K562 (cell line): ENCODE data around the gene KCNH3. TPM values are rescaled to one million over a fixed set of nuclear protein-coding genes. Genes with fewer than 3 reads are reported as not detected.

Experiments
- ATAC-seq: fragments of 200-7000 bp; cut with Tn5 transposase; 3 replicates; pipeline ENCODE4 v1.9.1; 2020; ENCODE audit warnings: moderate library complexity
- BruUV-seq: library from RNA; stranded (reverse); fragments of 400-500 nt; replicated peaks from 2 replicates; lab custom pipeline; 2021; lab: Mats Ljungman, UMichigan
- CTCF ChIA-PET: fragments of 300-600 bp; formaldehyde crosslinking; extraction: SDS; loops from one replicate; lab custom pipeline; 2021; ENCODE audit warnings: low intra/inter-chr PET ratio; lab: Yijun Ruan, JAX
- POLR2A ChIA-PET: fragments of 300-600, 350-650 bp; sonication (Branson Sonifier 250); formaldehyde crosslinking; extraction: SDS; loops from one replicate; lab custom pipeline; 2021; ENCODE audit warnings: antibody characterized with exemption, inconsistent platforms; lab: Yijun Ruan, JAX
- DNase-seq, 4 experiments: peaks; one replicate each; pipeline versions ENCODE4 v3.0.0 to v3.0.0-alpha.2; 2011 to 2018; ENCODE audit warnings: low spot score in 3 of 4, mixed read lengths in 3 of 4; ENCODE audit errors: extremely low read depth in 1 of 4
- FAIRE-seq: peaks from 2 replicates; lab custom pipeline; 2011; peaks lifted over from hg19 to GRCh38; lab: Jason Lieb, UNC
- H2AFZ ChIP-seq: 2 replicates; pipeline ENCODE4 v1.6.0; 2011; ENCODE audit warnings: low read depth, low read length, control low read depth, inconsistent platforms
- H3K27ac ChIP-seq: fragments of 200-600 bp; 3 replicates; pipeline ENCODE4 v1.8.0; 2011; ENCODE audit warnings: low read depth, mild to moderate bottlenecking, control low read depth, inconsistent platforms, low read length, moderate library complexity, mixed read lengths; ENCODE audit errors: extremely low read depth
- H3K27me3 ChIP-seq, 2 experiments: fragments of 300-600 bp in 1 of 2; 2 replicates in 1 of 2; 3 replicates in 1 of 2; pipeline versions ENCODE4 v1.6.0 to v1.8.0; 2011; ENCODE audit warnings: inconsistent platforms in 2 of 2, low read length in 2 of 2, mild to moderate bottlenecking in 1 of 2, mixed read lengths in 1 of 2, moderate library complexity in 1 of 2; ENCODE audit not compliant: control insufficient read depth in 2 of 2, insufficient read depth in 2 of 2
- H3K36me3 ChIP-seq: fragments of 300-600 bp; 3 replicates; pipeline ENCODE4 v1.8.0; 2011; ENCODE audit warnings: mild to moderate bottlenecking, low read length, inconsistent platforms; ENCODE audit not compliant: control insufficient read depth, insufficient read depth
- H3K4me1 ChIP-seq, 2 experiments: fragments of 200-600 bp in 1 of 2; replicated peaks in 1 of 2; 2 replicates in 1 of 2; 3 replicates in 1 of 2; pipeline versions ENCODE4 v1.5.1 to v1.8.0; 2011; ENCODE audit warnings: inconsistent platforms in 2 of 2, low read length in 2 of 2, mild to moderate bottlenecking in 1 of 2, mixed read lengths in 1 of 2, moderate library complexity in 1 of 2; ENCODE audit not compliant: control insufficient read depth in 2 of 2, insufficient read depth in 2 of 2
- H3K4me2 ChIP-seq: 2 replicates; pipeline ENCODE4 v1.6.1; 2011; ENCODE audit warnings: low read length, control low read depth, inconsistent platforms, mixed read lengths; ENCODE audit not compliant: insufficient read depth
- H3K4me3 ChIP-seq: fragments of 200-600 bp; sonication (generic), shearing (Covaris generic); 2 replicates; pipeline ENCODE4 v1.5.1; 2016; ENCODE audit warnings: control low read depth, inconsistent platforms
- H3K79me2 ChIP-seq: fragments of 200-600 bp; 3 replicates; pipeline ENCODE4 v1.8.0; 2011; ENCODE audit warnings: low read length, inconsistent platforms; ENCODE audit not compliant: control insufficient read depth, insufficient read depth
- H3K9ac ChIP-seq, 2 experiments: 2 replicates each; pipeline versions ENCODE4 v1.6.0 to v1.6.1; 2011; ENCODE audit warnings: low read depth in 2 of 2, low read length in 2 of 2, control low read depth in 1 of 2, inconsistent platforms in 1 of 2, mild to moderate bottlenecking in 1 of 2, mixed read lengths in 1 of 2; ENCODE audit not compliant: insufficient read depth in 1 of 2
- H3K9me1 ChIP-seq: one replicate; pipeline ENCODE4 v1.6.0; 2011; ENCODE audit warnings: inconsistent platforms, mild to moderate bottlenecking, low read length, moderate library complexity; ENCODE audit not compliant: control insufficient read depth, insufficient read depth
- H3K9me3 ChIP-seq: replicated peaks from 2 replicates; pipeline ENCODE4 v1.5.1; 2011; ENCODE audit warnings: low read depth, low read length, inconsistent platforms; ENCODE audit not compliant: control insufficient read depth, insufficient read depth
- H4K20me1 ChIP-seq: replicated peaks from 2 replicates; pipeline ENCODE4 v1.6.1; 2011; ENCODE audit warnings: low read length, inconsistent platforms, mixed read lengths; ENCODE audit not compliant: control insufficient read depth, insufficient read depth
- ATF2 ChIP-seq: sonication (generic); formaldehyde crosslinking; IDR thresholded peaks from 2 replicates; pipeline ENCODE4 v1.8.1; 2022; ENCODE audit warnings: missing genetic modification reagents
- ATF3 ChIP-seq, 2 experiments: fragments of 450-650 bp in 1 of 2; sonication (generic) in 1 of 2; formaldehyde crosslinking in 1 of 2; IDR thresholded peaks in 1 of 2; conservative IDR thresholded peaks in 1 of 2; 2 replicates each; pipeline versions ENCODE4 v1.6.1 to v1.8.1; 2016 to 2023; ENCODE audit warnings: mild to moderate bottlenecking in 2 of 2, moderate library complexity in 2 of 2, inconsistent platforms in 1 of 2, missing genetic modification reagents in 1 of 2
- CREB1 ChIP-seq, 2 experiments: sonication (generic) in 1 of 2; formaldehyde crosslinking in 1 of 2; IDR thresholded peaks; 2 replicates each; pipeline versions ENCODE4 v1.6.1 to v1.8.0; 2012 to 2022; ENCODE audit warnings: inconsistent platforms in 1 of 2, mild to moderate bottlenecking in 1 of 2, missing genetic modification reagents in 1 of 2, moderate library complexity in 1 of 2
- GATAD2B ChIP-seq: fragments of 450-650 bp; IDR thresholded peaks from 2 replicates; pipeline ENCODE4 v1.6.1; 2017; ENCODE audit warnings: mild to moderate bottlenecking, borderline replicate concordance
- TFE3 ChIP-seq: fragments of 450-650 bp; formaldehyde crosslinking; IDR thresholded peaks from 2 replicates; pipeline ENCODE4 v1.4.0; 2020; ENCODE audit warnings: mild to moderate bottlenecking, mixed read lengths
- ZNF609 ChIP-seq: sonication (generic); formaldehyde crosslinking; IDR thresholded peaks from 2 replicates; pipeline ENCODE4 v1.8.1; 2023; ENCODE audit warnings: missing genetic modification reagents, mild to moderate bottlenecking, borderline replicate concordance
- ZNF655 ChIP-seq: fragments of 250-450 bp; sonication (Bioruptor Pico); IDR thresholded peaks from 2 replicates; pipeline ENCODE4 v1.5.0; 2021
- ZNF76 ChIP-seq: fragments of 250-450 bp; sonication (Bioruptor Pico); IDR thresholded peaks from 2 replicates; pipeline ENCODE4 v1.4.0; 2020; ENCODE audit warnings: mild to moderate bottlenecking, moderate library complexity, borderline replicate concordance
- ZNF778 ChIP-seq: fragments of 450-650 bp; formaldehyde crosslinking; IDR thresholded peaks from 2 replicates; pipeline ENCODE4 v1.4.0; 2020; ENCODE audit warnings: mild to moderate bottlenecking, moderate library complexity
- WGBS: fragments of 100-300 bp; shearing (Covaris generic); methylation state at CpG from one replicate; pipeline ENCODE4 v1.1.6; 2016; ENCODE audit warnings: low coverage, mixed read lengths; ENCODE audit not compliant: insufficient coverage; ENCODE audit errors: missing lambda C conversion rate; 5-methylcytosine and 5-hydroxymethylcytosine counted together
- in situ Hi-C: fragments of 300-500 bp; cut with MboI; formaldehyde crosslinking; loops from 4 replicates; pipeline ENCODE4 v1.15.0; 2018; ENCODE audit warnings: inconsistent platforms, mixed read lengths
- intact Hi-C: fragments of 100-400 bp; cut with micrococcal nuclease; formaldehyde crosslinking; loops from 2 replicates; pipeline ENCODE4 v1.14.2; 2022
- polyA plus RNA-seq, 8 experiments: library from polyadenylated mRNA; depleted of rRNA in 4 of 8; stranded (reverse) in 5 of 8; unstranded in 3 of 8; fragments of >200 nt; fragmentation: Nextera tagmentation in 2 of 8; fragmentation: Illumina TruSeq in 1 of 8; extraction: Ambion mirVana in 2 of 8; extraction: Trizol in 1 of 8; gene quantifications; 2 replicates each; pipeline versions ENCODE4 v1.2.1 to v1.2.3, GENCODE V29; 2011 to 2014; ENCODE audit warnings: inconsistent platforms in 1 of 8, missing spikeins in 1 of 8
- total RNA-seq, 7 experiments: library from RNA; depleted of rRNA in 6 of 7; stranded (reverse); fragments of >200 nt in 6 of 7; fragmentation: Illumina TruSeq in 2 of 7; extraction: Trizol in 2 of 7; gene quantifications; 2 replicates each; pipeline versions ENCODE4 v1.2.1 to v1.2.3, GENCODE V29; 2011 to 2021; ENCODE audit warnings: low replicate concordance in 1 of 7

The KCNH3 gene
- total and polyA plus RNA-seq, 9 of the 15 experiments (the other 6 are each of a cell fraction or from before 2014, with no cell fraction given): 0.01 to 0.09 TPM; not detected in 7

GRCh38 chr12:49582850-49583249, 44.0 kb downstream of the KCNH3 start:
- intact Hi-C loops: no loop called here
- CTCF ChIA-PET: interaction anchor here (1.0 kb wide), 1 partner anchor 29 kb away, joined by 3 read pairs; no protein-coding TSS in a partner anchor
- TF ChIP-seq CREB1 (IDR thresholded peaks at IDR 0.05) (no peak), CREB1 (CRISPR knock-in tag; IDR thresholded peaks at IDR 0.05) (no peak), ATF3 (IDR thresholded peaks at IDR 0.05) (no peak), ATF3 (CRISPR knock-in tag; conservative IDR thresholded peaks at IDR 0.05) (no peak), ZNF655 (CRISPR knock-in tag) (no peak), ATF2 (CRISPR knock-in tag) (no peak), TFE3 (CRISPR knock-in tag) (no peak), ZNF609 (CRISPR knock-in tag) (no peak), GATAD2B (no peak), ZNF76 (CRISPR knock-in tag) (no peak), ZNF778 (CRISPR knock-in tag) (no peak)

More at GRCh38 chr12:49582850-49583249, 44.0 kb downstream of the KCNH3 start:
- Histone ChIP-seq H3K4me3 (no peak overlapping the region), H3K9me3 (no peaks in the 10 kb centered on the region), H3K4me2 (no peak overlapping the region), H3K9ac (no peak overlapping the region), H3K36me3 (peaks cover 39% of the 10 kb centered on the region; the same call in 2 of the 3 replicates), H3K9me1 (peaks cover 5% of the 10 kb centered on the region), H3K27me3 (no peaks in the 10 kb centered on the region), H3K27ac (no peak overlapping the region), H3K79me2 (peaks cover 4% of the 10 kb centered on the region; the same call in 2 of the 3 replicates), H4K20me1 (peaks cover 16% of the 10 kb centered on the region; the same call in 1 of the 2 replicates), H3K4me1 (peaks cover under 1 to 13% of the 10 kb centered on the region in 2 experiments; a peak in 3 of 5 replicates), H2AFZ (no peak overlapping the region)
- 71% methylated on average over 4 of the region's 4 CpGs for WGBS
- BruUV-seq: no TSS peak
- no peak for FAIRE-seq
- no peak for DNase-seq
- in situ Hi-C loops: no loop called here
- POLR2A ChIA-PET: interaction anchor here (1.0 kb wide), 1 partner anchor 10 kb away, joined by 4 read pairs; no protein-coding TSS in a partner anchor
- no peak for ATAC-seq
